PC-9 (cell line): ENCODE measurements around the gene LEO1. TPM values are rescaled to one million over a fixed set of nuclear protein-coding genes. Genes with fewer than 3 reads are reported as not detected.

Experiments
- BruUV-seq: library from RNA; stranded (reverse); fragments of 400-500 nt; replicated peaks from 2 replicates; lab custom pipeline; 2021; lab: Mats Ljungman, UMichigan
- CTCF ChIA-PET: fragments of 300-600 bp; sonication (Branson Sonifier 250); formaldehyde crosslinking; loops from one replicate; lab custom pipeline; 2022; ENCODE audit warnings: antibody characterized with exemption; lab: Charles Lee
- POLR2A ChIA-PET: fragments of 300-600 bp; sonication (Branson Sonifier 250); formaldehyde crosslinking; loops from one replicate; lab custom pipeline; 2022; ENCODE audit warnings: antibody characterized with exemption; ENCODE audit not compliant: unreplicated experiment; lab: Charles Lee
- DNase-seq, 2 experiments: peaks; one replicate each; pipeline versions ENCODE4 v3.0.0 to v3.0.0-alpha.2; 2015 to 2022; ENCODE audit warnings: mixed read lengths in 1 of 2
- H2AFZ ChIP-seq: fragments of 200-600 bp; sonication (generic); 2 replicates; pipeline ENCODE4 v1.8.1; 2017; ENCODE audit warnings: antibody characterized with exemption
- H3F3A ChIP-seq: fragments of 200-600 bp; sonication (generic); 2 replicates; pipeline ENCODE4 v1.8.1; 2017; ENCODE audit warnings: antibody characterized with exemption, mild to moderate bottlenecking, low read depth; ENCODE audit not compliant: insufficient read depth
- H3K27ac ChIP-seq: fragments of 200-600 bp; sonication (generic); 2 replicates; pipeline ENCODE4 v1.6.1; 2016; ENCODE audit warnings: mixed run types
- H3K27me3 ChIP-seq: fragments of 200-600 bp; sonication (generic); 2 replicates; pipeline ENCODE4 v1.6.1; 2016; ENCODE audit warnings: low read depth, mixed run types; ENCODE audit not compliant: insufficient read depth
- H3K36me3 ChIP-seq: fragments of 200-600 bp; sonication (generic); 2 replicates; pipeline ENCODE4 v1.6.1; 2016; ENCODE audit warnings: low read depth, mixed run types
- H3K4me1 ChIP-seq: fragments of 200-600 bp; sonication (generic); replicated peaks from 2 replicates; pipeline ENCODE4 v1.6.1; 2016; ENCODE audit warnings: mixed run types; ENCODE audit not compliant: insufficient read depth
- H3K4me2 ChIP-seq: fragments of 200-600 bp; sonication (generic); 2 replicates; pipeline ENCODE4 v1.6.1; 2017; ENCODE audit warnings: mixed run types
- H3K4me3 ChIP-seq: fragments of 200-600 bp; sonication (generic); 2 replicates; pipeline ENCODE4 v1.6.1; 2016; ENCODE audit warnings: mixed run types
- H3K79me2 ChIP-seq: fragments of 200-600 bp; sonication (generic); 2 replicates; pipeline ENCODE4 v1.6.1; 2017; ENCODE audit warnings: low read depth, mixed run types
- H3K9me2 ChIP-seq: fragments of 200-600 bp; sonication (generic); 2 replicates; pipeline ENCODE4 v1.8.1; 2017; ENCODE audit warnings: mild to moderate bottlenecking; ENCODE audit not compliant: insufficient read depth
- H3K9me3 ChIP-seq: fragments of 200-600 bp; sonication (generic); 2 replicates; pipeline ENCODE4 v1.8.1; 2016; ENCODE audit warnings: low read depth; ENCODE audit not compliant: insufficient read depth
- H4K20me1 ChIP-seq: fragments of 200-600 bp; sonication (generic); 2 replicates; pipeline ENCODE4 v1.8.1; 2017; ENCODE audit not compliant: insufficient read depth
- EZH2 ChIP-seq: fragments of 200-600 bp; sonication (generic); IDR thresholded peaks from 2 replicates; pipeline ENCODE4 v1.8.0; 2017; ENCODE audit warnings: antibody characterized with exemption, low read depth
- intact Hi-C: fragments of 100-400 bp; cut with micrococcal nuclease; formaldehyde crosslinking; loops from one replicate; pipeline ENCODE4 v1.10.0; 2022; ENCODE audit not compliant: unreplicated experiment
- total RNA-seq: library from RNA; stranded (reverse); gene quantifications from 2 replicates; pipeline ENCODE4 v1.2.3, GENCODE V29; 2021
- TF ChIP-seq, protein P1 (sequence below): fragments of 200-600 bp; sonication (generic); conservative IDR thresholded peaks from 2 replicates; pipeline ENCODE4 v1.6.1; 2017; ENCODE audit warnings: mixed run types, antibody characterized with exemption, mild to moderate bottlenecking, moderate library complexity

The LEO1 gene
- total RNA-seq, 1 experiment from 2014 or later = 21.7 TPM

DNA sequence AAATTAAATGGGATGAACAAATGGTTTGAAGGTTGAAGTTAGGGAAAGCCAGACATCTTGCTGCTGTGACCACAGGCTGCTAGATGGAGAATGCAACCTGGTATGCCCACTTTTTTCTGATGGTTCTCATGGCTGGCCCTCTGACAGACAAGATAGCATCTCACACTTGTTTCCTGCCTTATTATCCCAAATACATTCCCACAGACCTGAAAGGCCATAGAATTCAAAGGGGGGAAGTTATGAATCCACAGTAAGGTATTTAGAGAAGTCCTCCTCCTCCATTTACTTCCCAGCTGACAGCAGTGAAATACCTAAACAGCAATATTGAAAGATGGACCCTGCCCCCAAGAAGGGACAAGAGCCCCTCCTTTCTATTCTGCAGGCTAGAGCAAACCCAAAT is 32.4 kb downstream of the LEO1 start:
- TF ChIP-seq EZH2 = no peak
- TF ChIP-seq, protein P1, sequence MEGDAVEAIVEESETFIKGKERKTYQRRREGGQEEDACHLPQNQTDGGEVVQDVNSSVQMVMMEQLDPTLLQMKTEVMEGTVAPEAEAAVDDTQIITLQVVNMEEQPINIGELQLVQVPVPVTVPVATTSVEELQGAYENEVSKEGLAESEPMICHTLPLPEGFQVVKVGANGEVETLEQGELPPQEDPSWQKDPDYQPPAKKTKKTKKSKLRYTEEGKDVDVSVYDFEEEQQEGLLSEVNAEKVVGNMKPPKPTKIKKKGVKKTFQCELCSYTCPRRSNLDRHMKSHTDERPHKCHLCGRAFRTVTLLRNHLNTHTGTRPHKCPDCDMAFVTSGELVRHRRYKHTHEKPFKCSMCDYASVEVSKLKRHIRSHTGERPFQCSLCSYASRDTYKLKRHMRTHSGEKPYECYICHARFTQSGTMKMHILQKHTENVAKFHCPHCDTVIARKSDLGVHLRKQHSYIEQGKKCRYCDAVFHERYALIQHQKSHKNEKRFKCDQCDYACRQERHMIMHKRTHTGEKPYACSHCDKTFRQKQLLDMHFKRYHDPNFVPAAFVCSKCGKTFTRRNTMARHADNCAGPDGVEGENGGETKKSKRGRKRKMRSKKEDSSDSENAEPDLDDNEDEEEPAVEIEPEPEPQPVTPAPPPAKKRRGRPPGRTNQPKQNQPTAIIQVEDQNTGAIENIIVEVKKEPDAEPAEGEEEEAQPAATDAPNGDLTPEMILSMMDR = no peak
- POLR2A ChIA-PET = no interaction called here
- intact Hi-C loops = no loop called here

DNA sequence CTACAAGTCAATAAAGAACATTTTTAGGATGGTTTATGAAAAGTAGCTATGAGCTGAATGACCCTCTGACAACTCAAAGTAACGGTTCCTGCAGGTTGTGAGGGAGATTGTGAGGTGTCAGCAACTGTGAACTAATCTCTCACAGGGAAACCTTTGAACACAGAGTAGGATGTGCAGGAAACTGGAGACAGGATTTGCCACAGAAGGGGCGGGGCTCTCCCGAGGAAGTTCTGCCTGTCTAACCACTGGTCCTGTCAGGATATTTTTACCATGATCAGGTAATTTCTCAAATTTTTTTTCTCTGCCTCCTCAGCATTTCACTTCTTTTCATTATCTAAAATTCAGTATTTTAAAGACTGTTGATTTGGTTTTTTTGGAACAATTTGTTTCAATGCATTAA is 33.3 kb downstream of the LEO1 start:
- H3K36me3 ChIP-seq = no peaks in the 10 kb centered on the region
- H3K4me1 ChIP-seq = no peaks in the 10 kb centered on the region
- no peak for DNase-seq
- no peaks in the 10 kb centered on the region for H3K9me3 ChIP-seq
- no peak overlapping the region for H3K4me3 ChIP-seq
- intact Hi-C loops = no loop called here
- no peak overlapping the region for H3K27ac ChIP-seq
- 0 out of 2 replicates have a peak, but pooled peaks cover 3% of the 10 kb centered on the region for H3F3A ChIP-seq
- BruUV-seq = no TSS peak
- H3K27me3 ChIP-seq = no peaks in the 10 kb centered on the region
- TF ChIP-seq, protein P1 = no peak
- TF ChIP-seq EZH2 = no peak
- no peak overlapping the region for H3K4me2 ChIP-seq
- H2AFZ ChIP-seq = no peak overlapping the region
- H4K20me1 ChIP-seq = no peaks in the 10 kb centered on the region
- no peaks in the 10 kb centered on the region for H3K79me2 ChIP-seq
- CTCF ChIA-PET = no interaction called here
- POLR2A ChIA-PET = no interaction called here
- H3K9me2 ChIP-seq = no peaks in the 10 kb centered on the region

More for the DNA sequence above, 32.4 kb downstream of the LEO1 start:
- BruUV-seq = no TSS peak
- Histone ChIP-seq H3K79me2 (no peaks in the 10 kb centered on the region), H3K4me2 (no peak overlapping the region), H3K4me1 (no peaks in the 10 kb centered on the region), H3F3A (0 out of 2 replicates have a peak, but pooled peaks cover 3% of the 10 kb centered on the region), H3K4me3 (no peak overlapping the region), H3K9me2 (no peaks in the 10 kb centered on the region), H3K9me3 (no peaks in the 10 kb centered on the region), H3K27ac (no peak overlapping the region), H2AFZ (no peak overlapping the region), H3K27me3 (no peaks in the 10 kb centered on the region), H3K36me3 (no peaks in the 10 kb centered on the region), H4K20me1 (no peaks in the 10 kb centered on the region)
- CTCF ChIA-PET = no interaction called here
- no peak for DNase-seq

DNA sequence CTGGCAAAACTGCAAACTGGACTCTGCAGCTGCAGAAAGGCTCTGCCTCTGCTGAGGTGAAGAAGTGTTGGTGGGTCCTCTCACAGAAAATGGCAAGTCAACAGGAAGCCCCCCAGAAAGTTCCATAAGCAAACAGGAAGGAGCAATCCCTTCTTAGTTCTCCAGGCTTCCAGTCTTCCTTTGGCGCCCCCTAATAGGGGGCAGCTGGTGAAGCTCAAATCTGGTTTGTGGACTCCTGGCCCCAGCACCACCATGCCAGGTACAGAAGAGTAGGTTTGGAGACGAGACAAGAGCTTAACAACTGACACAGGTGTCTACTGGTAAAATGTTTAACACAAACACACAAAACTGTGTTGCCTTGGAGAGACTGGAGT is 35.5 kb downstream of the LEO1 start:
- no peak overlapping the region for H3K27ac ChIP-seq
- H3K9me2 ChIP-seq = no peaks in the 10 kb centered on the region
- no peaks in the 10 kb centered on the region for H3K36me3 ChIP-seq
- intact Hi-C loops = no loop called here
- BruUV-seq = no TSS peak
- H4K20me1 ChIP-seq = no peaks in the 10 kb centered on the region
- H3F3A ChIP-seq = 0 out of 2 replicates have a peak, but pooled peaks cover 3% of the 10 kb centered on the region
- no peak for DNase-seq
- no peaks in the 10 kb centered on the region for H3K79me2 ChIP-seq
- no peaks in the 10 kb centered on the region for H3K9me3 ChIP-seq
- H2AFZ ChIP-seq = no peak overlapping the region
- H3K4me3 ChIP-seq = no peak overlapping the region
- H3K4me2 ChIP-seq = no peak overlapping the region
- no peak for TF ChIP-seq EZH2
- ChIA-PET CTCF (no interaction called here), POLR2A (no interaction called here)
- H3K4me1 ChIP-seq = no peaks in the 10 kb centered on the region
- no peaks in the 10 kb centered on the region for H3K27me3 ChIP-seq
